Measurements from ENCODE around the gene CCNYL1.

GRCh38 chr2:207771421-207771820, 60.0 kb downstream of the CCNYL1 start:
- no peak for TF ChIP-seq CTCF (IDR thresholded peaks at IDR 0.05; ENCODE audit: poor library complexity)
- TF ChIP-seq EZH2 (IDR thresholded peaks at IDR 0.05; ENCODE audit: borderline replicate concordance) = no peak
